Measurements from ENCODE around the gene GCSAM.
A peak's percentile ranks its signal among the peaks of the same experiment; 100 is the strongest.

GCSAM gene

GRCh38 chr3:112128843-112129727, 4.0 kb downstream of the GCSAM start:
- peak; percentile 55 for DNase-seq

DNA sequence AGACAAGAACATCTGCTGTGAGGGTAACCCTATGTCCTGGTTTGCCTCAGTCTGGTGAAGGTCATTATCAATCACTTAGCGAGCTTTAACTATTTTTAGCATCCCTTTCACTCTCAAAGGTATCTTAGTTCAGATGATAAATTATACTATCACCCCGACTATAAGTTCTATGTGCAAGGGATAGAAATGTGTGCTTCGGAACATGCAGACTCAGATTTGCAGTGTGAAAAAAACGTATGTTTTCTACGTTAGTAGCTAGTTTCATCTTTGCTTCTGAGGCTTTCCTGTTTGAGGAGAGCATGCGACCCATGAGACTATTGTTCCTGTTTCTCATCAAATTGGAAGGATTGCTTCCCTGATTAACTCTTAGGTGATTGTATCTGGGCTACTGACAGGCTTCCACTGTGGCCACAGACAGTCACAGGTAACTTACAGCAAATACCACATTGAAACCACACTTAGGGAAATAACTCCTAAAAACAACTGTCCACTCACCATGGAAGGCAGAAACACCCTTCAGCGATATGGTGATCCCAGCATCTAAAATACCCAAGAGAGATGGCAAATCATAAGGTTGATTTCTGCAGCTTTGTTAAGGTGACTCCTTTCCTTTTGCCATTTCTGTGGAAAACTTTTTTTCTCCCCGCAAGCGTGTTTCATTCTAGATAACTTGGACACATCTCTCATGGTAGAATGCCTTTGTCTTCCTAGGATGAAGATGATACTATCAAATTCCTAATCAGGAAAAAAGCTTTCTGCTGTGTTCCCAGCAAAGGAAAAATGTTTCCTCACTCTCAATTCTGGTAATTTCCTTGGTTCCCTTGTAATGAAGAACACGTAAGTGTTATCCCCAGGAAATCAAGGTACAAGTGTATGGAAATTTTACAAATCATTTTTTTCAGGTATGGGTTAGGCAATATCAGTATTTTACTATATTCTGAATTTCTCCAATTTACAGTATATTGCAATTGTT, 5.2 kb downstream of the GCSAM start:
- no peak for DNase-seq

GRCh38 chr3:112126511-112126911, 6.5 kb downstream of the GCSAM start:
- peak; percentile 51 for DNase-seq

DNA sequence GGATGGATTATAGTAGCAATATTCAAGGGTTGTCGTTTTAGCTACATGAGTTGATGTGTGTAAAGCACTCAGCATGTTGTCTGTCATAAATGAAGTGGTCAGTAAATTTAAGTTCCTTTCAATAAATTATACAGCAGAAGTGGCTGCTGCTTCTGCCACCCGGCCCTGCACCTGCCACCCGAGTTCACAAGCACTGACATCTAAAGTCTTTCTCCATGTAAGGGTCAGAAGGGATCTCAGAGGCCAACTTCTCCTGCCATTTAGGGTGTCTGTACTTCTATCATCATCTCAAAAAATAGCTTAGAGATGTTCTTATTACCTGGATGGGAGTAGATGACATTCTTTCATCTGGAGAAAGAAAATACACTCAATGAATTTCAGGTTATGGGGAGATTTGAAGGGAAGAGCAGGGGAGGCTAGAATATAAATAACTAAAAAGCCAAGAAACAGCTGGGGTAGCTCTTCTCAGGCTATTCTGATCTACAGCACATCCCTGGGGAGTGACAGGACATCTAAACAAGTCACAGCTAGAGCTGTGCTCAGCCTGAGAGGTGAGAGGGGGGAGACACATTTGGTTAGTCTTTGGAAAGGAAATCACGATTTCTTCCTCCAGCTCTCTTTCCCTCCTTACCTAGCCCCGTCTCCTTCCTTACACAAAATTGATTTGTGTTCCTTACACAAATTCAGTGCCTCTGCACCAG, 8.0 kb downstream of the GCSAM start:
- DNase-seq, result no peak

DNA sequence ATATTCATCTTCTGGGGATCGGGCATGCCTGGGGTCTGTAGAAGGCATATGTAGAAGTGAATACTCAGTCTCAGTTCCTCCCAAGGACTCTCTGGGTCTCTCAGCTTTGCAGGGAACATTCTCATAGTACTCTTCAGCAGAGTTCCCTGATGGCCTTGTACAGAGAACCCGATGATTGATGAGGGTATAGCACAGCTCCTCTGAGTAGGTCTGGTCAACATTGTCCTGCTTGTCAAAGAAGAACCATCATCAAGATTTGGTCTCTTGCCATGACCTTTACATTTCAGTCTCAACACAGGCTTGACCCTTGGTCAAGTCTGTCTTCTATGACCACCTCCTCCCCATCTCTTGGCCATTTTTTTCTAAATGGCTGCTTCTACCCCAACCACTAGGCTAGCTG, 9.5 kb downstream of the GCSAM start:
- no peak for DNase-seq

- no peak for DNase-seq
Measured at GRCh38 chr3:112122870-112123269, 10.2 kb downstream of the GCSAM start.

DNA sequence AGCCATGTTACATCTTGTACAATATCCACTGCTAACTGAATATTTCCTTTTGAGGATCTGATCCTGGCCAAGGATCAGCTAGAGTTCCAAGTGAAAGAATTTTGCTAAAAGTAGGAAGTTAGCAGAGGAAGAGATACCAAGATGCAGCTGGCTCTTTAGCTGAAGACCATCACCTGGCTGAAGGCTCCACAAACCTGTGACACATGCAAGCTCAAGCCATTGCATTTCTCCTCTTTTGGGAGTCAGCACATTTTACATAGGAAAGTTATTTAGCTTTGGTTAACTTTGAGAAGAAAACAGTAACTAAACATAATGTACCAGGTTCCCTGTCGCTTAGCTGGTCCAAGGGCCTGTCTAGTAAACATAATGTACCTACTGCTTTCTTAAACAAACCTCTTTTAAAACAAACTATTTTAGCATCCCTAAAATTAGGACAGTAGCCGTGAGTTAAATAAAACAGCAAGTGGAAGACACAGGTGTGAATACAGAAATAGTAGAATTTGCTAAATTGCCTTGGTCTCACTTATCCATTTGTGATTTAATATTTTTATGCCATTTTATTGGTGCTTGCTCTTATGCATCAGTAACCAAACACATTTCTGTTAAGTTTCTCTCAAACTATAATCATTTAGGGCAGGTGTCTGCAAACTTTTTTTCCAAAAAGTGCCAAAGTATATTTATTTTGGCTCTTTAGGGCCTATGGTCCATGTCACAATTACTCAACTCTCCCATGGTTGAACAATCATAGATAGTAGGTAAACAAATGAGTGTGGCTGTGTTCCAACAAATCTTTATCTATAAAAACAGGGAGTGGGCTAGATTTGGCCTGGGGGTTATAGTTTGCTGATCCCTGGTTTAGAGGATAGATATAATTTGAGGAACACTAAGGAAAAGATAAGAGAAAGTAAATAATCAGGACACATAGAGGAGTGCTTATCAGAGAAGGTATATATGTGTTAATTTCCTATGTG, 11.2 kb downstream of the GCSAM start:
- no peak for DNase-seq

DNA sequence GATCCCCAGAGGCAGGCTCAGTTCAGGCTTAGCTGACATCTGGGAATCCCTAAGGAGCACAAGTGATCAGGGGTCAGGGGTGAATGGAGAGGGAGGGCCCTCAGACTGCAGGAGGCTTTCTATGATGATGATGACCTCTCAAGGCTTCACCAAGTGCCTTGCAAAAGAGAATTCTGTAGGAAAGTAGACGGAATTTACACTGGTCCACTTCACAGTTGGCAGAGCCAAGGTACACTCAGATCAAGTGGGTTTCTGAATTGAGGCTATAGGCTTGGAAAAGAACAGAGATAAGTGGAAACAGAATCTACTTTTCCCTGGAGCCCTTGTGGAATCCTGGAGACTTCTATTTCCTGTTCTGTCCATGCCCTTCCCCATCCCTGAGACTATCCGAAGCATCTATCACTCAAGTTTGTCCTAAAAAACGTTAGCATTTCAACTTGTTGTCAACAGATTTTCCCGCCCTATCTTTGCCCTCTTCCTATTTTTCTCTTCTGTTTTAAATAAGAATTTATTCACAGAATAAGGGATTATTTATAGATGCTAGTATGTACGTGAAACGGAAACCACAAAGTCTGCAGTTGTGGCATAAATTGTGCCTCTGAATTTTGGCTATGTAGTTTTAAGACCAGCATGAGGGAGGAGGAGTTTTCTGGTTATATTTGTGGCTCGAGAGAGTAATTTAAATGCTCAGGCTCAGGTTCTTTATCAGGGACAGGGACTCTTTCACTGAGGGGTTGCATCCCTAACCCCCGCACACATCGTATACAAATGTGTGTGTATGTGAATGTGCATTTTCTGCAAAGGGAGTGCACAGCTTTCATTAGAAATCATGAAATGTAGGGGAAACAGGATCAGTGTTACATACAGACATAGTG, 12.8 kb downstream of the GCSAM start:
- peak; percentile 37 for DNase-seq

DNA sequence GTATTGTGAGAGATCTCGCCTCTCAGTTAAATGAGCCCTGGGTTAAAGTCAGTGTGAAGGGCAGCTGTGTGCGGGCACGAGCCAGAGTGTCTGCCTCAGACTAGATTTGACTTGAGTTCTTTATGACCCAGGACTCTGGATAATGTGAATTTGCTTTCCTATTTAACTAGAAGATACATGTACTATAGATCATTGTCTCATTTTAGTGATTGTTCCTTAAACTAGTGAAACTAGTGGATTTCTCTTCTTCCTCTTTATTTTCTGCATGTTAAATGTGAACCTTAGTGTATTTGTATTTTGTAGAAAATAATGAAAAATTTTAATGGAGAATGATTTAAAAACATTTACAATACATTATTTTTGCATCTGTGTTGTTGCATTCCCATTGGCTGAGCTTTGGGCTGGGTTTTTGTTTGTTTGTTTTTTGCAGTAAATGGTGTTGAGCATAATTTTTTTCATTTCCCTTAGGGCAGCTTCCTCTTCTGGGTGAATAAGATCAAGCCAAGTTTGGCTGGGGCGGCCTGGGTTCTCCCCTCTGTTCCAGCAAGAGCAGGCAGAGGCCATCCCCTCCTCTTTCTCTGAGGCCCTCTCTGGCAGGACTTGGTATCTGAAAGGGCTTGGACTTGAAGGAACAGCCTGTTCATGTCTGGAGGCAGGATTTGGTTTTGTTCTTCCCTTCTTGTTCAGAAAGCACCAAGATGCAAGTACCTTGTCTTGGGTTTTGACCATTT, 15.0 kb downstream of the GCSAM start:
- DNase-seq, result peak; percentile 46

DNA sequence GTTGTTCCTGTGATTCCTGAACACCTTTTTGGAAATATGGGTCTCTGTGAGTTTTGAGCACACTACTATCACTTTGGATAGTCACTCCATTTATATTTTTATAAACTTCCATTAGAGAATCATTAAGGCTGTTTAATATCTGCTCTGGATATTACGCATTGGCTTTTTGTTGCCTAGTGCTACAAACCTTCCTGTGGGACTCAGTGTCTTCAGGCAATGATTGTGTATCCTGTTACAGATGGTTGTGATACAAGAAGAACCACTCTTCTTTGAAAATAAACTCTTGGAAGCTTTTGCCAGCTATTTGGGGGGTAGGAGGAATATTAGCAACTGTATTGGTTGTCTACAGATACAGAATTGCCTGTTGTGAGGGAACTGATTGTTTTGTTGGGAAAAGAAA, 15.6 kb downstream of the GCSAM start:
- DNase-seq, result no peak

- no peak for DNase-seq
Measured at GRCh38 chr3:112116748-112117186, 16.3 kb downstream of the GCSAM start.

DNA sequence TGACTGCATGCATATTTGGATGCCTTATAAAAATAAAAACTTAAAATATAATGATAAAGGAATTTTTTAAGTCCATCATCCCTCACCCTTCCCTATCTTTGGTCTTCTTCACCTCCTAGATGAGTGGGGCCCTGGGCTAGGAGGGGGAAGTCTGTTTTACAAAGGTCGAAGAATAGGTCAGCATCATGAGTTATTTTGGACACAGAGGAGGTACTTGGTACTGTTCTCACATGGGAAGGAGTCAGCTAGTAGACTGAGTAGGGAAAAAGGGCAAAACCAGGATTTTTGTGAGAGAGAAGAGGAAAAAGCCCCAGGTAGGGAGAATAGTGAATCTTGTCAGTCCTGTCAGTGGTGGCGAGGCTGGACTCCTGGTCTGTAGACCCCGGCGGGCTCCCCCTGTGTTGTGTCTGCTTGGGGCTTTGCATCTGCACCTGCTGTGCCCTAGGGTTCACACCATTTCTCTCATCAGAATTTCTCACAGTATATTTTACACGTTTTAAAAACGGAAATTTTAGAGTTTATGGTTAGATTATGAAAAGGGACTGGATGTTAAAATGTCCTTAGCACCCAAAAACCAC, 17.2 kb downstream of the GCSAM start:
- DNase-seq, result no peak

GRCh38 chr3:112115161-112115739, 17.8 kb downstream of the GCSAM start:
- DNase-seq, result no peak

- no peak for DNase-seq
Measured at GRCh38 chr3:112114576-112115160, 18.4 kb downstream of the GCSAM start.

GRCh38 chr3:112111785-112112402, 21.2 kb downstream of the GCSAM start:
- DNase-seq, result peak; percentile 91

DNA sequence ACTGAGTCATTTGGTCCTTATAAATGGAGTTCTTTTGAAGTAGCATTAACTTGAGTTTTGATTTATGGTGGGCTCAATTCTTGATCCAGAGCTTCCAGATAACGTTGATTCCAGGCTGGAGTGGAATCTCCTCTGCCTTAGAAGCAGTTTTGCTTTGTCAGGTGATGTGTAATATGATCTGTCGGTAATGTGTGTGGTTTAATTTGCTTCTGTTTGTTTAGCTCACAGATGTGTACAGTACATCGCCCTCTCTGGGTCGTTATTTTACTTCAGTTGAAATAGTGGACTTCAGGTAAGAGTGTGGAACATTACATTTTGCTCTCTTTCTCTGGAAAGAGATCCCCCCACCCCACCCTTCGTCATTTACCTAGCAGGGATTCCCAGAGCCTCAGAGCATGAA, 23.7 kb downstream of the GCSAM start:
- DNase-seq, result no peak

GRCh38 chr3:112104774-112105173, 28.3 kb downstream of the GCSAM start:
- DNase-seq, result no peak

- no peak for DNase-seq
Measured at GRCh38 chr3:112101916-112102315, 31.1 kb downstream of the GCSAM start.

Data from hematopoietic multipotent progenitor cell treated with erythropoietin and hydrocortisone succinate and interleukin-3 and kit ligand, for 6 days (in vitro differentiated cells).